HG02798 (cell line): ENCODE results near the gene EGLN2.
"Not testable (repeated sequence)": the region's sequence is repeated elsewhere in the genome, so short reads cannot be mapped to it uniquely, and the experiment has no call there.

Source experiments
- ATAC-seq: cut with Tn5 transposase; IDR thresholded peaks from one replicate; pipeline ENCODE4 v1.9.1; 2021; ENCODE audit warnings: mild to moderate bottlenecking; ENCODE audit not compliant: unreplicated experiment, poor library complexity

EGLN2 gene

DNA sequence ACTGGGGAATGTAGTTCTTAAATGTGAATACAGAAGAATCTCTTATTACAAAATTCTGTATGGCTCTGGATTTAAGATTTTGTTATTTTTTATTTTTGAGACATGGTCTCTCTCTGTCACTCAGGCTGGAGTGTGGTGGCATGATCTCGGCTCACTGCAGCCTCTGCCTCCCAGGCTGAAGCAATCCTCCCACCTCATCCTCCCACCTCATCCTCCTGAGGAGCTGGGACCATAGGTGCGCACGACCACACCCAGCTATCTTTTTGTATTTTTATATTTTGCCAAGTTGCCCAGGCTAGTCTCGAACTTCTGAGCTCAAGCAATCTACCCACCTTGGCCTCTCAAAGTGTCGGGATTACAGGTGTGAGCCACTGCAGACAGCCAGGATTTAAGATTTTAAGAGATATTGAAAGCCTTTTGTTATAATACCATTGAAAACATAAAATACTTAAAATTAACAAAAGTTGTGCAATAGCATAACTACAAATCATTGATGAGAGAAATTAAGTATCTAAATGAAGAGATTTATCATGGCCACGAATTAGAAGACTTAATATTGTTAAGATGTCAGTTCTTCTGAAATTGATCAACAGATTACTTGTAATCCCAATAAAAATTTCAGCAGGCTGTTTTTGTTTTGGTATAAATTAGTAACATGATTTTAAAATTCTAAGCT is 37.9 kb downstream of the EGLN2 start:
- ATAC-seq = no peak

GRCh38 chr19:40838477-40838876 is 39.5 kb downstream of the EGLN2 start:
- not testable (repeated sequence) for ATAC-seq

DNA sequence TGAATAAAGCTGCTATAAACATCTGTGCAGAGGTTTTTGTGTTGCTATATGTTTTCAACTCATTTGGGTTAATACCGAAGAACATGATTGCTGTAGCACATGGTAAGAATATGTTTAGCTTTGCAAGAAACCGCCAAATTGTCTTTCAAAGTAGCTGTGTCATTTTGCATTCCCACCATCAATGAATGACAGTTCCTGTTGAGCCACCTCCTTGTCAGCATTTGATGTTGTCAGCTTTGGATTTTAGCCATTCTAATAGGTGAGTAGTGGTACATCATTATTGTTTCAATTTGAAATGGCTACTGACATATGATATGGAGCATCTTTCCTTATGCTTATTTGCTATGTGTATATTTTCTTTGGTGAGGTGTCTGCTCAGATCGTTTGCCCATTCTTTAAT is 43.0 kb downstream of the EGLN2 start:
- not testable (repeated sequence) for ATAC-seq

DNA sequence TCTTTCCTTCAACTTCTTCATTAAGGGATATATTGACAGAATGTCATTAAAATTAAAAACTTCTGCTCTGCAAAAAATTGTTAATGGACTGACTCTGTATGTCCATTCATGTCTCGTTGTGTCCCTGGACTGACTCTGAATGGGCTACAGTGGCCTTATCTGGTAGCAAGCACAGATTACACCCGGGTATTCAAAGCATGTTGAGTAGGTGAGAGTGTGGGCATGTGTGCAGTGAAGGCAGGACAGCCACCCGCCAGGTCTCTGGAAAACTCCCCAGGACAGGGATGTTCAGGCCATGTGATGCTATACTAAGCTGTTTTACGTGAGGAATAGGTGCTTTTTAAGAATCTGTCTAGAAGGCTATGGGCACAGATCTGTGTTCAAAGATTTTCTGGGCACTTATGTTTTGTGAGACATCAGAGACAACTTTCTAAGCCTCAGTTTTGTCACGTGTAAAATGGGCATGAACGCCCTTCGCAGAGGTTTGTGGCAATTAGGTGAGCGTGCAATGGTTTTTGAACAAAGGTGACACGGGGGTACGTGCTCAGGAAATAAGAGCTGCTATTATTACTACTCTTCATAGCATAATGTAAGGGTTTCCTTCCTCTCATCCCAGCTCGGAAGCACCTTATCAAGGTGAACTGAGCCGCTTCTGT is 44.1 kb downstream of the EGLN2 start:
- ATAC-seq = not testable (repeated sequence)

GRCh38 chr19:40843653-40844052 is 44.7 kb downstream of the EGLN2 start:
- not testable (repeated sequence) for ATAC-seq

GRCh38 chr19:40846722-40847121 is 47.7 kb downstream of the EGLN2 start:
- not testable (repeated sequence) for ATAC-seq

DNA sequence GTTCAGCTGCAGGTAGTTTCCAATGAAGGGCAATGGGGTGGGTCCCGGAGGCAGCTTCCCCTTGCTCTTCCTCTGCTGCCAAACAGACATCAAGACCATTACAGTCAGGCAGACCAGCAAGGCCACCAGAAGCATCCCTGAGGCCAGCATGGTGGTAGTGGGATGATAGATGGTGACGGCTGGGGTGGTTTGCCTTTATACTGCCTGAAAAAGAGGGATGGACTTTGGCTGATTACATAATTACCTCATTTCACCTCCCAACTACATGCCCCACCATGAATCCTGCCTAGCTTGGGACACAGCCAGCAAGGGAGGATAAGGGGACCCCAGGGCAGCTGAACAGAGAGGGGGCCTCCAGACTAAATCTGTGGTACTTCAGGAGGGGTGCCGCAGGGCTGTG is 51.3 kb downstream of the EGLN2 start, which contains the start of gene CYP2A6:
Gene CYP2A6 (minus strand): TSS at position 171 of the 400 bp plus-strand sequence. CDS start 21 bp downstream, at position 150.
- not testable (repeated sequence) for ATAC-seq

DNA sequence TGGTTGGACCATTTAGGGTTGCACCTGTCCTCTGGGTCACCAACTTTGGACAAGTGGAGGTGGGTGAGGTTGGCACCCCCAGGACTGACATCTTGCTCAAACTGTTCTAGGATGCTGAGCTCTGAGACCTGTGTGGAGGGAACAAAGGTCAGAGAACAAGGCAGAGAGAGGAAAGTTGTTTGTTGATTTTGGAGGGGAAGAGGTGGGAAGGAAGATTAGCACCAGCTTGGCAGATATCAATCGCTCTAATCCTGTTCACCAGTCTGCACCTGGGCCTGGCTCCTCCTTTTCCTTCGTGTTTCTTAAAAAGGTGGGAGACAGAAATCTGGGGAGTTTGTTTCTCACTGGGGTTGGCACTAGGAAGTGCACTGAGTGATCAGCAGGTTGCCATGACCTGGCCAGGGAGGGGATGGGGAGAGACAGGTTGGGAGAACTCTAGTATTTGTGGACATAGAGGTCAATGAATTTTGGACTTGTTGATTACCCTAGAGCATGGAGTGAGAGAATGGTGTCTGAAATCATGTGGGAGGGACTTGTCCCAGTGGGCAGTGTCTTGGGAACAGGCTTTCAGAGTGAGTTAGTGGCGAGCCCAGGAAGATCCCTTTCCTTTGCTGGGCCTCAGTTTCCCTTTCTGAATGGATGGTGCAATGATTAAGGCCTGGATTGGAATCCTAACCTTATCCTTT is 53.6 kb downstream of the EGLN2 start:
- not testable (repeated sequence) for ATAC-seq
